ENCODE data around the gene SRC.

SRC gene

DNA sequence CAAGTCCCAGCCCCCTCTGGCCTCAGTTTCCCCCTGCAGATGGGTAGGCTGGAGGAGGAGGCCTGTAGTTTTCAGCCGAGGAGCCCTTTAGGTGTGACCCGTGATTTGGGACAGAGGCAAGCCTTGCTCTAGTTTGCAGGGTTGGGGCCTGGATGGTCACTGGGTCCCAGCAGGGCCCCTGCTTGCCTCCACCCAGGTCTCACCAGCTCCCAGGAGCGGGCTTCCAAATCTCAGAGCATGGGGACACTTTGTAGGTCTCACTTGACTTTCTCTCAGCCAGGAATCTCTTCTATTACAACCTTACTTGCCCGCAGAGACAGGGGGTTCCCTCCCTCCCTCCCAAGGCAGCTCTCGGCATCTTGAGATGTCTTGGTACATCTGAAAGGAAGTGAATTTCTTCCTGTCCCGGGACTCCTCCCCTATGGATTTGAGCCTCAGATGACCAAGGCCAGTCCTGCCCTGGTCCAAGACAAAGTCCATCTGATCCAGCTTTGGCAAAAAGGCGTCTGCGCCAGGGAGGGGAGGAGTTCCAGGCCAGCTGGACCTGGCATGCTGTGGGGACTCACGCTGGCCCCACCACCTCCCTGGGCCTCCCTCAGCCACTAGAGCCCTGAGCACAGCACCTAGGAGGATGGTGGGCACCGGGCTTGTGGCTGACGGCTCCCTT, 47.4 kb downstream of the SRC start:
- no peak for TF ChIP-seq POLR2AphosphoS5 (IDR thresholded peaks at IDR 0.05; ENCODE audit: low read depth, low read length)
- TF ChIP-seq, protein P1, sequence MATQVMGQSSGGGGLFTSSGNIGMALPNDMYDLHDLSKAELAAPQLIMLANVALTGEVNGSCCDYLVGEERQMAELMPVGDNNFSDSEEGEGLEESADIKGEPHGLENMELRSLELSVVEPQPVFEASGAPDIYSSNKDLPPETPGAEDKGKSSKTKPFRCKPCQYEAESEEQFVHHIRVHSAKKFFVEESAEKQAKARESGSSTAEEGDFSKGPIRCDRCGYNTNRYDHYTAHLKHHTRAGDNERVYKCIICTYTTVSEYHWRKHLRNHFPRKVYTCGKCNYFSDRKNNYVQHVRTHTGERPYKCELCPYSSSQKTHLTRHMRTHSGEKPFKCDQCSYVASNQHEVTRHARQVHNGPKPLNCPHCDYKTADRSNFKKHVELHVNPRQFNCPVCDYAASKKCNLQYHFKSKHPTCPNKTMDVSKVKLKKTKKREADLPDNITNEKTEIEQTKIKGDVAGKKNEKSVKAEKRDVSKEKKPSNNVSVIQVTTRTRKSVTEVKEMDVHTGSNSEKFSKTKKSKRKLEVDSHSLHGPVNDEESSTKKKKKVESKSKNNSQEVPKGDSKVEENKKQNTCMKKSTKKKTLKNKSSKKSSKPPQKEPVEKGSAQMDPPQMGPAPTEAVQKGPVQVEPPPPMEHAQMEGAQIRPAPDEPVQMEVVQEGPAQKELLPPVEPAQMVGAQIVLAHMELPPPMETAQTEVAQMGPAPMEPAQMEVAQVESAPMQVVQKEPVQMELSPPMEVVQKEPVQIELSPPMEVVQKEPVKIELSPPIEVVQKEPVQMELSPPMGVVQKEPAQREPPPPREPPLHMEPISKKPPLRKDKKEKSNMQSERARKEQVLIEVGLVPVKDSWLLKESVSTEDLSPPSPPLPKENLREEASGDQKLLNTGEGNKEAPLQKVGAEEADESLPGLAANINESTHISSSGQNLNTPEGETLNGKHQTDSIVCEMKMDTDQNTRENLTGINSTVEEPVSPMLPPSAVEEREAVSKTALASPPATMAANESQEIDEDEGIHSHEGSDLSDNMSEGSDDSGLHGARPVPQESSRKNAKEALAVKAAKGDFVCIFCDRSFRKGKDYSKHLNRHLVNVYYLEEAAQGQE (IDR thresholded peaks at IDR 0.05; ENCODE audit: insufficient read depth in 1 of 2, low read depth in 2 of 2, low read length in 2 of 2) = no peak
- TF ChIP-seq SIN3A (IDR thresholded peaks at IDR 0.05; ENCODE audit: borderline replicate concordance, insufficient read depth, low read length) = no peak
- no peak for TF ChIP-seq FOXP2 (optimal IDR thresholded peaks at IDR 0.05; ENCODE audit: borderline replicate concordance, extremely low read depth, extremely low read length, insufficient read depth)
- no peak for TF ChIP-seq TAF1 (IDR thresholded peaks at IDR 0.05; ENCODE audit: borderline replicate concordance, insufficient read depth, low read length)

DNA sequence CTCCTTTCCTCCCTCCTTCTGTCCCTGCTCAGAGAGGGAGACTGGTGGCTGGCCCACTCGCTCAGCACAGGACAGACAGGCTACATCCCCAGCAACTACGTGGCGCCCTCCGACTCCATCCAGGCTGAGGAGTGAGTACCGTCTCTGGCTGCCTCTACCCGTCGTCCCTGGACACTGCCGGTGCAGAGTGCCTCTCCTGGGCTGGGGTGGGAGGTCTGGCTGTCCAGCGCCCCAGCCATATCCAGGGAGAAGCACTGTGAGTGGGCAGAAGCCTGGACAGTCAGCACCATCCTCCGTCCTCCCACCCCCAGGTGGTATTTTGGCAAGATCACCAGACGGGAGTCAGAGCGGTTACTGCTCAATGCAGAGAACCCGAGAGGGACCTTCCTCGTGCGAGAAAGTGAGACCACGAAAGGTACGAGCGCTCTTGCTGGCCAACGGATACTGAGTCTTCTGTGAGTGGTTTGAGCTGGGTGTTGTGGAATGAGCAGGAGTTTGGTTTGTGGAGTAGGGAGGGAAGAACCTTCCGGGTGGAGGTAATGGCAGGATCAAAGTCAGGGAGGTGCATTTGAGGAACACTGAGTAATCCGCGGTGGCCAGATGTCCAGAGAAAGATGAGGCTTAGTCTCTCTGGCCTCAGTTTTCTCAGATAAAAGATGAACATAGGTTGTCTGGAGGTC, 48.1 kb downstream of the SRC start:
- no peak for TF ChIP-seq TAF1 (IDR thresholded peaks at IDR 0.05; ENCODE audit: borderline replicate concordance, insufficient read depth, low read length)
- TF ChIP-seq POLR2AphosphoS5 (IDR thresholded peaks at IDR 0.05; ENCODE audit: low read depth, low read length) = no peak
- no peak for TF ChIP-seq FOXP2 (optimal IDR thresholded peaks at IDR 0.05; ENCODE audit: borderline replicate concordance, extremely low read depth, extremely low read length, insufficient read depth)
- TF ChIP-seq SIN3A (IDR thresholded peaks at IDR 0.05; ENCODE audit: borderline replicate concordance, insufficient read depth, low read length) = no peak
- TF ChIP-seq, protein P1 (IDR thresholded peaks at IDR 0.05; ENCODE audit: insufficient read depth in 1 of 2, low read depth in 2 of 2, low read length in 2 of 2) = no peak

DNA sequence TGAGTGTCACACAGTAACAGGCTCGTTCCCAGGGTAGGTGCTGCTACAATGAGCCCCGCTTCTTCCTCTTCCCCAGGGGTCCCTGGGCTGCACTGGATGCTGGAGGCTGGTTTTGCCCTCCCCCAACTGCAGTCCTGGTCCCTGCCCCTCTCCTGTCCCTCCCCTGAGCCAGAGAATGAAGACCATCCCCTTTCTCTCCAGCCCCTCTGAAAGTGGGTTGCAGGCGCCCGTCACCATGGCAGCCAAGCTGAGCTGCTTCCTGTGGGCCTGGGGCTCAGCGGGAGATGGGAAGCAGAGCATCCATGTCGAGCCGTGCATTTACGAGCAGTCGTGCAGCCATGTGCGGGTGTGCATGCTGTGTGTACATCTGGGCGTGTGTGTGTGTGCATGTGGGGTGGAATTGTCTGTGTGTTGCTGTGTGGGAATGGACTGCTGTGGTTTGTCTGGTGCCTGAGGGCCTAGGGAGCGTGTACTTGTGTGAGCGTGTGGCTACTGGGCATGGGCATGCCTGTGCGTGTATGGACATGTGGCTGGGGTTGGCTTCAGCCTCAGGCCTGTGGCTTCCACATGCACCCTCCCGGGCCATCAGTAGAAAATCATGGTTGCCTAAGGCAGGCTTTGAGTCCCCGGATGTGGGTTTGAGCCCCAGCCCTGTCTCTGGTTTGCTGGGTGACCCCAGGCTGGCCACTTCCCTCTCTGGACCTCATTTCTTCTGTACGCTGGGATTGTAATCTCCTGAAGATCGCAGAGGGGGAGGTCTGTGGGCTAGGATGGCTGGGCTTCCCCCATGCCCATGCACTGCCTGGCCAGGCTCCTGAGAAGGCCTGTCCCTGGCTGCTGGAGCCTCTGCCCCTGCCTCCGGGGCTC, 48.8 kb downstream of the SRC start:
- TF ChIP-seq TAF1 (IDR thresholded peaks at IDR 0.05; ENCODE audit: borderline replicate concordance, insufficient read depth, low read length) = no peak
- TF ChIP-seq SIN3A (IDR thresholded peaks at IDR 0.05; ENCODE audit: borderline replicate concordance, insufficient read depth, low read length) = no peak
- TF ChIP-seq, protein P1 (IDR thresholded peaks at IDR 0.05; ENCODE audit: insufficient read depth in 1 of 2, low read depth in 2 of 2, low read length in 2 of 2) = no peak
- TF ChIP-seq POLR2AphosphoS5 (IDR thresholded peaks at IDR 0.05; ENCODE audit: low read depth, low read length) = no peak

DNA sequence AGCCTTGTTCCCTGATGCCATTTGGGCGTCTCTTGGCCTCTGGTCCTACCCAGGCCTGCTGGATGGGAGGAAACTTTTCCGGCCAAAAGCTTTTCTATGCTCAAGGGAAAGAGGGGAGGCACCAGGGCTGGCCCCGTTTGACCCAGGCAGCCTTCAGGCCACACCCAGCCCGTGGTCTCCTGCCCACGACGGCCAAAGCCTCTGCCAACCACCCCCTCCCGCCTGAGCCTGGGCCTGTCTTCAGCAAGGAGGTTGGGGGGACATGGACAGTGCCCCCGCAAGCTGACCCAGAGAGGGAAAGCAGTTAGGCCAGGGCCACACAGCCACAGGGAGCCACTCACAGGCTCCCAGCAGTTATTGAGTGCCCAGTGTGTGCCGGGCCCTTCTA, 49.5 kb downstream of the SRC start:
- TF ChIP-seq POLR2AphosphoS5 (IDR thresholded peaks at IDR 0.05; ENCODE audit: low read depth, low read length) = no peak
- TF ChIP-seq SIN3A (IDR thresholded peaks at IDR 0.05; ENCODE audit: borderline replicate concordance, insufficient read depth, low read length) = no peak
- TF ChIP-seq, protein P1 (IDR thresholded peaks at IDR 0.05; ENCODE audit: insufficient read depth in 1 of 2, low read depth in 2 of 2, low read length in 2 of 2) = no peak
- TF ChIP-seq FOXP2 (optimal IDR thresholded peaks at IDR 0.05; ENCODE audit: borderline replicate concordance, extremely low read depth, extremely low read length, insufficient read depth) = no peak
- no peak for TF ChIP-seq TAF1 (IDR thresholded peaks at IDR 0.05; ENCODE audit: borderline replicate concordance, insufficient read depth, low read length)
